Hepatocyte (in vitro differentiated cells): ENCODE measurements around the gene TBL3. TPM values are rescaled to one million over a fixed set of nuclear protein-coding genes. Genes with fewer than 3 reads are reported as not detected.

Experiments used
- DNase-seq: peaks from one replicate; pipeline ENCODE4 v3.0.0-alpha.2; 2016; ENCODE audit warnings: low spot score
- H2AFZ ChIP-seq: fragments of 200-600 bp; sonication (generic); 2 replicates; pipeline ENCODE4 v1.6.0; 2016; ENCODE audit warnings: antibody characterized with exemption, mild to moderate bottlenecking
- H3K27ac ChIP-seq: fragments of 200-600 bp; sonication (generic); 2 replicates; pipeline ENCODE4 v1.5.1; 2016; ENCODE audit warnings: mild to moderate bottlenecking
- H3K27me3 ChIP-seq: fragments of 200-600 bp; sonication (generic); 2 replicates; pipeline ENCODE4 v1.6.1; 2016
- H3K36me3 ChIP-seq: fragments of 200-600 bp; sonication (generic); replicated peaks from 2 replicates; pipeline ENCODE4 v1.5.1; 2016; ENCODE audit warnings: low read depth; ENCODE audit not compliant: insufficient read depth
- H3K4me1 ChIP-seq: fragments of 200-600 bp; sonication (generic); 2 replicates; pipeline ENCODE4 v1.5.1; 2016; ENCODE audit warnings: mild to moderate bottlenecking, moderate library complexity; ENCODE audit not compliant: insufficient read depth
- H3K4me2 ChIP-seq: fragments of 200-600 bp; sonication (generic); 2 replicates; pipeline ENCODE4 v1.6.0; 2016
- H3K4me3 ChIP-seq: fragments of 200-600 bp; sonication (generic); 2 replicates; pipeline ENCODE4 v1.5.1; 2016; ENCODE audit warnings: mild to moderate bottlenecking
- H3K79me2 ChIP-seq: fragments of 200-600 bp; sonication (generic); 2 replicates; pipeline ENCODE4 v1.6.0; 2017; ENCODE audit warnings: mild to moderate bottlenecking
- H3K9me2 ChIP-seq: fragments of 200-600 bp; sonication (generic); replicated peaks from 2 replicates; pipeline ENCODE4 v1.6.0; 2017; ENCODE audit warnings: mild to moderate bottlenecking; ENCODE audit not compliant: insufficient read depth
- H3K9me3 ChIP-seq: fragments of 200-600 bp; sonication (generic); 2 replicates; pipeline ENCODE4 v1.5.1; 2016; ENCODE audit warnings: low read depth, mild to moderate bottlenecking
- H4K20me1 ChIP-seq: fragments of 200-600 bp; sonication (generic); 2 replicates; pipeline ENCODE4 v1.6.0; 2016; ENCODE audit warnings: mild to moderate bottlenecking; ENCODE audit not compliant: insufficient read depth, poor library complexity, severe bottlenecking
- CTCF ChIP-seq: fragments of 200-600 bp; sonication (generic); IDR thresholded peaks from 2 replicates; pipeline ENCODE4 v1.5.1; 2016; ENCODE audit warnings: antibody characterized with exemption, mild to moderate bottlenecking; ENCODE audit not compliant: poor library complexity
- EZH2 ChIP-seq: fragments of 200-600 bp; sonication (generic); IDR thresholded peaks from 2 replicates; pipeline ENCODE4 v1.6.1; 2016; ENCODE audit warnings: antibody characterized with exemption, mild to moderate bottlenecking, borderline replicate concordance
- EZH2phosphoT487 ChIP-seq: fragments of 200-600 bp; sonication (generic); IDR thresholded peaks from one replicate; pipeline ENCODE4 v1.6.1; 2018; ENCODE audit warnings: antibody characterized with exemption, mild to moderate bottlenecking, low read depth, moderate library complexity; ENCODE audit not compliant: unreplicated experiment, severe bottlenecking
- WGBS: methylation state at CpG from one replicate; pipeline ENCODE4 v1.1.6; 2016; ENCODE audit warnings: low lambda C conversion rate; ENCODE audit errors: missing lambda C conversion rate; 5-methylcytosine and 5-hydroxymethylcytosine counted together
- polyA plus RNA-seq: library from polyadenylated mRNA; unstranded; fragments of >200 nt; fragmentation: Nextera tagmentation; extraction: Ambion mirVana; gene quantifications from 2 replicates; pipeline ENCODE4 v1.2.1, GENCODE V29; 2016
- total RNA-seq: library from RNA; depleted of rRNA; stranded (reverse); fragments of >200 nt; gene quantifications from 2 replicates; pipeline ENCODE4 v1.2.3, GENCODE V29; 2014

Gene TBL3
- total and polyA plus RNA-seq, 2 experiments from 2014 or later: 24.2 to 48.5 TPM

- Histone ChIP-seq H3K27ac (peak overlapping the region; percentile 56), H2AFZ (peak overlapping the region; percentile 99)
- TF ChIP-seq EZH2 (no peak), CTCF (peak; percentile 86), EZH2phosphoT487 (no peak)
Measured at GRCh38 chr16:1929578-1930337, 42.1 kb upstream of the TBL3 start.

GRCh38 chr16:1930338-1930720 is 41.5 kb upstream of the TBL3 start:
- peak overlapping the region; percentile 76 for H2AFZ ChIP-seq

More at GRCh38 chr16:1929578-1930337, 42.1 kb upstream of the TBL3 start:
- WGBS: 31% methylated on average over 33 of the region's 70 CpGs
- Histone ChIP-seq H3K27me3 (no peaks in the 10 kb centered on the region), H3K4me1 (no peaks in the 10 kb centered on the region), H3K36me3 (no peaks in the 10 kb centered on the region), H3K4me3 (peak overlapping the region; percentile 77), H3K9me3 (no peaks in the 10 kb centered on the region), H3K4me2 (peak overlapping the region; percentile 99), H4K20me1 (no peaks in the 10 kb centered on the region), H3K79me2 (no peaks in the 10 kb centered on the region), H3K9me2 (no peaks in the 10 kb centered on the region)
- peak; percentile 95 for DNase-seq

GRCh38 chr16:1932050-1933028 is 39.5 kb upstream of the TBL3 start:
- no peak overlapping the region for H3K4me3 ChIP-seq
- no peaks in the 10 kb centered on the region for H3K9me2 ChIP-seq
- WGBS: 78% methylated on average over 19 of the region's 19 CpGs
- H3K4me2 ChIP-seq: no peak overlapping the region
- H3K9me3 ChIP-seq: no peaks in the 10 kb centered on the region
- peak; percentile 18 for TF ChIP-seq CTCF
- no peak for TF ChIP-seq EZH2
- no peak overlapping the region for H3K27ac ChIP-seq
- H3K27me3 ChIP-seq: no peaks in the 10 kb centered on the region
- no peaks in the 10 kb centered on the region for H3K79me2 ChIP-seq
- no peaks in the 10 kb centered on the region for H3K4me1 ChIP-seq
- no peak overlapping the region for H2AFZ ChIP-seq
- H3K36me3 ChIP-seq: no peaks in the 10 kb centered on the region
- DNase-seq: peak; percentile 61
- H4K20me1 ChIP-seq: no peaks in the 10 kb centered on the region

More at GRCh38 chr16:1930338-1930720, 41.5 kb upstream of the TBL3 start:
- no peaks in the 10 kb centered on the region for H3K79me2 ChIP-seq
- TF ChIP-seq CTCF: no peak
- TF ChIP-seq EZH2: no peak
- TF ChIP-seq EZH2phosphoT487: no peak
- H3K4me3 ChIP-seq: no peak overlapping the region
- no peaks in the 10 kb centered on the region for H3K9me2 ChIP-seq
- H3K9me3 ChIP-seq: no peaks in the 10 kb centered on the region
- H3K27ac ChIP-seq: no peak overlapping the region
- H3K4me2 ChIP-seq: no peak overlapping the region
- no peak for DNase-seq
- H3K4me1 ChIP-seq: no peaks in the 10 kb centered on the region
- WGBS: 94% methylated on average over 8 of the region's 10 CpGs
- no peaks in the 10 kb centered on the region for H3K36me3 ChIP-seq
- H3K27me3 ChIP-seq: no peaks in the 10 kb centered on the region
- H4K20me1 ChIP-seq: no peaks in the 10 kb centered on the region
